GM18873 (cell line): Measurements from ENCODE around the gene C1orf226.
"Not testable (repeated sequence)": the region's sequence is repeated elsewhere in the genome, so short reads cannot be mapped to it uniquely, and the experiment has no call there.

Experiments
- ATAC-seq: cut with Tn5 transposase; IDR thresholded peaks from one replicate; pipeline ENCODE4 v1.9.1; 2021; ENCODE audit warnings: mild to moderate bottlenecking, moderate library complexity, moderate number of reproducible peaks; ENCODE audit not compliant: unreplicated experiment, low FRiP score

The C1orf226 gene

GRCh38 chr1:162381383-162381782 is at the start of gene C1orf226:
C1orf226 (plus strand) TSS chr1:162381728; CDS start chr1:162381902, 174 bp downstream.
- ATAC-seq = no peak

- ATAC-seq = no peak
These were observed 47.5 kb upstream of the C1orf226 start for GRCh38 chr1:162333991-162334390.

DNA sequence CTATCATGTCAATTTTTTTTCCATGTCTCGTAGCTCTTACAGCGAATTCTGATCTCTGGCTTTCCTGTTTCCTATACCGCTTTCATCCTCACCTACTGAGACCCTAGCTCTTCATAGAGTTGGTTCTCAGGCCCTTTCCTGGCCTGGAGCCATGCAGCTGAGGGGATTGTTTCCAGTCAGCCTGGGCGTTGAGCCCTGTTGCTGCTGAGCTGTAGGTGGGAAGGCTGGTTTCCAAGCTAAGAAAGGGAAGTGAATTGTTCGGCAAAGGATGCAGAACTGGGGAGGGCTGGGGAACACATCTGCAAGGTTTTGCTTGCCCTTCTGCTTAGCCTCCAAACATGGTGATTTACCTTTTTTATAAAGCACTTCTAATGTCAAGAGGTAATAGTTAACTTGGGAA is 46.4 kb upstream of the C1orf226 start:
- no peak for ATAC-seq

- ATAC-seq = no peak
These were observed 44.8 kb upstream of the C1orf226 start for GRCh38 chr1:162336621-162337285.

DNA sequence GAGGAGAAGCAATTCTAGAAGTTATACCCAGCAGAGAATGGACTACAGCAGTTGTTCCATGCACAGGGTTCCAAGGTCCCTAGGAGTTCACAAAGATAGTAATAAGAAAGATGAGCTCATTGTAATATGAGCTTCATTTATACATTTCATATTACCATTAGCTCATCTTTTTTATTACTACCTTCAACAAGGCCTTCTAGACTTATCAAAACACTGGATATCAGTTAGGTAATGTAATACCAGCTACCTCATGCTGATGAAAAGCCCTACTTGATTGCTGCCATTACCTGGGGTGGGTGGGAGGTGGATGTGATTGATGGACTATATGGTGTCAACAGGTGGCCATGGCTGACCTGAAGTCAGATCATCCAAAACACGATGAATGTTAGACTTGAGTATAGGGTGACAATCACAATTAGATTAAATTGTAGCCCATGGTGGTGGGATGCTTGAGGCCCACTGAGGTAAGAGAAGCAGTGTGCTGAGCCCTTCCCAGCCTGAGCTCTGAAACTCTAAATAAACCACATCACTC is 39.0 kb upstream of the C1orf226 start:
- ATAC-seq = no peak

DNA sequence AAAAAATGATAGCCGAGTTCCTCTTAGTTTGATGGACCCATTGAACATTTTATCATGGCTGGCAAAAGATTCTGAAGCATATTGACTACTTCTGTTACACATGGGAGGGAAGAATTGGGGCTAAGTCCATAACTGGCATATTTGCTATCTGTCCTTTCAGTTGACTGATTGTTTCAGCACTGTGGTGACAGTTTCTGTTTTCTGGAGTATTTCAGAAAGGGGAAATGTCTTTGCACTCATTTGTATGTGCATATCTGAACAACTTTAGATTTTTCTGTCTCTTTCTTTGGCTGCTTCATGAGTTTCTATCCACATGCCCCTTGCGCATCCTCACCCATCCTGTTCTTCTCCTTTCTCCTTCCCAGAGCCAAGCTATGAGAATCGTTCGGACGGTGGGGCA is 38.1 kb upstream of the C1orf226 start:
- ATAC-seq = no peak

- ATAC-seq = no peak
These were observed 34.2 kb upstream of the C1orf226 start for GRCh38 chr1:162347281-162347680.

GRCh38 chr1:162349635-162350330 is 31.7 kb upstream of the C1orf226 start:
- ATAC-seq = no peak

GRCh38 chr1:162351246-162351842 is 30.2 kb upstream of the C1orf226 start:
- no peak for ATAC-seq

DNA sequence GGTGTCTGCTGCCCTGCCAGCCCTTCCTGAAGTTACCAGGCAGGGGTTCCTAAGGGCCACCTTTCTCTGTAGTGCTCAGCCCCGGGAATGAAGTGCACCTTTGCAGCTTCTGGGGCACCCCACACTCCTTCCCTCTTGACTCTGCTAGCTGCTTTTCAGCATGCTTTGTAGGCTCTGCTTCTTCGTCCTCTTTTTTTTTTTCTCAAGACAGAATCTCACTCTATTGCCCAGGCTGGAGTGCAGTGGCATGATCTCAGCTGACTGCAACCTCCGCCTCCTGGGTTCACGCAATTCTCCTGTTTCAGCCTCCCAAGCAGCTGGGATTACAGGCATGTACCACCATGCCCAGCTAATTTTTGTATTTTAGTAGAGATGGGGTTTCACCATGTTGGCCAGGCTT is 29.7 kb upstream of the C1orf226 start:
- not testable (repeated sequence) for ATAC-seq

DNA sequence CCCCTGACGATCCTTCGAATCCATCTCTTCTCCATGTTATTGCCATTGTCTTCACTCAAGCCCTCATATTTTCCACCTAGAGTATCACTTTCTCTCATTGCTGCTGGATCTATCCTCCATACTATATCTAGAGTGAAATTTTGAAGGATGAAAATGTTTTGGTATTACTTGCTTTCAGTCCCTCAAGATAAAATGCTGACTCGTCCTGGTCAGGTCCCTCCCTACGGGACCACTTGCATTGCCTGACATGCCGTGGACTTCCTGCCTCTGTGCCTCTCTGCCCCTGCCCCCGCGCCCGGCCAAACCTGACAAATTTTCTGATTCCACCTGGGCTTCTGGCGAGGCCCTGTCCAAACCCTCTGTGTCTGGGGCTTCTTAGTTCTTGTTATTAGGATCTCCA is 28.4 kb upstream of the C1orf226 start:
- no peak for ATAC-seq

- ATAC-seq = no peak
These were observed 27.8 kb upstream of the C1orf226 start for GRCh38 chr1:162353702-162354101.

- ATAC-seq = no peak
These were observed 23.8 kb upstream of the C1orf226 start for GRCh38 chr1:162357681-162358266.

DNA sequence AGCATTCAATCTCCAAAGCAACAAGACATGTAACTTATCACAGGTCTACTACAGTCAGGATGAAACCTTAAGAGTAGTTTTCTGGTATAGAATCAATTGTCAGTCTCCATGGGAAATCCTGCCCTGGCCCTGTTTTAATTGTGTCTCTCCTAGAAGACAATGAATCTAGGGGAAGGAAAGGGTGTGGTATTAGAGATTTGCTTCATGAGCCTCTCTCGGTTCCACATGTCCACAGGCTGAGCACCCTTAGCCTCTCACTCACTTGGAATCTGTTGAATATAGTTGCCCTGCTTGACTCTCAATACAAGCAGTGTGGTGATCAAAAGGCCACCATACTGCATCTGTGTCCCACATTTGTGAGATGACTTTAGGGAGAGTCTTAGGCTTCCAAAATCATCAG is 22.6 kb upstream of the C1orf226 start:
- no peak for ATAC-seq

DNA sequence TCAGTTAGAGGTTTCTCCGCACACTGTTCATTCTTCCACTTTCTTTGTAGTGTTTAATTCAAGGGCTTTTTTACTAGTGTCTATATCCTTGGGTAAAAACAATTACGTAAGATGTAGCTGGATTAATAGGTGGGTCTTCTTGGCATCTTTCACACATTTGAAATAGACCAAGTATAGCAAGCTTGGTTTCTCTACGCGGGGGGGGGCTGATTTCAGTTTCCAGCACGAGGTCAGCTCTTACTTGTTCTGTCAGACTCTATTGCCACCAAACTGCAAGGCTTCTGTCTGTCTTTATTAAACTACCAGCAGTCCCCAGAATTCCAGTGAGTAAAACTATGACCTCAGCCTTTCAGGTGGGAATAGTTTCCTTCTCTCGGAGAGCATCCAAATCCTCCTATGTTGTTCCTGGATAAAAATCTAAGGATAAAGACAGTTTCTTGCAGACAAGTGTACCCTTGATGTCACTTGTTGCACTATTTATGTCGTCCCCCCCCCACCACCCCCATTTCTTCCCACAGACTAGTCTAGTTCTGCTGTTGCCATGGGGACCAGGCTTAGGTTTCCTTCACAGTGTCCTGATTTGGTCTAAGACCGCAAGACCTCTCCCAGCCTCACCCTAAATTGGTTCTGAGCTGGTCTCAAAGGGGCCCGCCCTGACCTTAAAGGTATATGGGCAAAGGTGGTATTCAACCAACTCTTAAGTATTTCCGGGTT is 21.8 kb upstream of the C1orf226 start:
- no peak for ATAC-seq

- ATAC-seq = no peak
These were observed 21.2 kb upstream of the C1orf226 start for GRCh38 chr1:162360237-162360873.

GRCh38 chr1:162360874-162361260 is 20.7 kb upstream of the C1orf226 start:
- ATAC-seq = no peak

GRCh38 chr1:162361349-162361748 is 20.2 kb upstream of the C1orf226 start:
- peak; percentile 22 for ATAC-seq

GRCh38 chr1:162363823-162364222 is 17.7 kb upstream of the C1orf226 start:
- no peak for ATAC-seq

GRCh38 chr1:162364498-162364897 is 17.0 kb upstream of the C1orf226 start:
- ATAC-seq = no peak
